A204.1 (cell line): ENCODE measurements around the gene SPTLC2.
"Not testable (repeated sequence)": the region's sequence is repeated elsewhere in the genome, so short reads cannot be mapped to it uniquely, and the experiment has no call there.

ENCODE experiments used
- FAIRE-seq: peaks from 2 replicates; lab custom pipeline; 2012; peaks lifted over from hg19 to GRCh38; lab: Jason Lieb, UNC

The SPTLC2 gene

GRCh38 chr14:77588411-77589025, 27.9 kb downstream of the SPTLC2 start:
- not testable (repeated sequence) for FAIRE-seq

- no peak for FAIRE-seq
Observed at GRCh38 chr14:77585385-77585784, 31.1 kb downstream of the SPTLC2 start.

- no peak for FAIRE-seq
Observed at GRCh38 chr14:77584809-77585208, 31.6 kb downstream of the SPTLC2 start.

- FAIRE-seq: no peak
Observed at GRCh38 chr14:77583657-77584056, 32.8 kb downstream of the SPTLC2 start.

GRCh38 chr14:77582511-77582910, 33.9 kb downstream of the SPTLC2 start:
- no peak for FAIRE-seq

GRCh38 chr14:77580964-77581505, 35.4 kb downstream of the SPTLC2 start:
- FAIRE-seq: no peak

GRCh38 chr14:77580477-77580876, 36.0 kb downstream of the SPTLC2 start:
- no peak for FAIRE-seq

- no peak for FAIRE-seq
Observed at GRCh38 chr14:77579780-77580179, 36.7 kb downstream of the SPTLC2 start.

GRCh38 chr14:77579065-77579464, 37.4 kb downstream of the SPTLC2 start:
- no peak for FAIRE-seq

GRCh38 chr14:77574446-77575115, 41.9 kb downstream of the SPTLC2 start:
- FAIRE-seq: no peak

- FAIRE-seq: no peak
Observed at GRCh38 chr14:77573964-77574363, 42.5 kb downstream of the SPTLC2 start.

GRCh38 chr14:77570706-77571268, 45.6 kb downstream of the SPTLC2 start:
- no peak for FAIRE-seq

- no peak for FAIRE-seq
Observed at GRCh38 chr14:77565994-77566305, 50.5 kb downstream of the SPTLC2 start.

GRCh38 chr14:77565289-77565993, 51.0 kb downstream of the SPTLC2 start:
- no peak for FAIRE-seq

GRCh38 chr14:77562681-77563080, 53.8 kb downstream of the SPTLC2 start:
- no peak for FAIRE-seq

GRCh38 chr14:77561881-77562280, 54.6 kb downstream of the SPTLC2 start:
- no peak for FAIRE-seq

- FAIRE-seq: no peak
Observed at GRCh38 chr14:77559381-77559780, 57.1 kb downstream of the SPTLC2 start.

- no peak for FAIRE-seq
Observed at GRCh38 chr14:77557391-77557790, 59.0 kb downstream of the SPTLC2 start.

GRCh38 chr14:77556946-77557345, 59.5 kb downstream of the SPTLC2 start:
- FAIRE-seq: no peak

GRCh38 chr14:77554816-77555599, 61.4 kb downstream of the SPTLC2 start:
- FAIRE-seq: no peak

GRCh38 chr14:77554207-77554606, 62.2 kb downstream of the SPTLC2 start:
- no peak for FAIRE-seq

- no peak for FAIRE-seq
Observed at GRCh38 chr14:77549451-77549850, 67.0 kb downstream of the SPTLC2 start.
